Keratinocyte (primary cell): Measurements from ENCODE around the gene DTL. TPM values are rescaled to one million over a fixed set of nuclear protein-coding genes. Genes with fewer than 3 reads are reported as not detected.

Experiments used
- DNase-seq: peaks from one replicate; pipeline ENCODE4 v3.0.0-alpha.2; 2011; ENCODE audit warnings: low read depth, missing footprints, low spot score
- FAIRE-seq: peaks from 2 replicates; lab custom pipeline; 2011; peaks lifted over from hg19 to GRCh38; lab: Jason Lieb, UNC
- H2AFZ ChIP-seq: 2 replicates; pipeline ENCODE4 v1.6.0; 2012; ENCODE audit warnings: low read length, control low read depth, inconsistent platforms; ENCODE audit not compliant: control insufficient read depth
- H3K27ac ChIP-seq: 2 replicates; pipeline ENCODE4 v1.5.1; 2011; ENCODE audit warnings: low read length; ENCODE audit not compliant: control insufficient read depth, insufficient read depth
- H3K27me3 ChIP-seq: 3 replicates; pipeline ENCODE4 v1.6.0; 2011; ENCODE audit warnings: low read length; ENCODE audit not compliant: control insufficient read depth, insufficient read depth; ENCODE audit errors: extremely low read depth
- H3K36me3 ChIP-seq, 2 experiments: 2 replicates in 1 of 2; 3 replicates in 1 of 2; pipeline ENCODE4 v1.5.1; 2011; ENCODE audit warnings: low read length in 2 of 2, mild to moderate bottlenecking in 1 of 2; ENCODE audit not compliant: control insufficient read depth in 2 of 2, insufficient read depth in 2 of 2; ENCODE audit errors: extremely low read depth in 1 of 2
- H3K4me1 ChIP-seq: 3 replicates; pipeline ENCODE4 v1.5.1; 2011; ENCODE audit warnings: low read length; ENCODE audit not compliant: control insufficient read depth, insufficient read depth; ENCODE audit errors: extremely low read depth
- H3K4me2 ChIP-seq: 3 replicates; pipeline ENCODE4 v1.6.0; 2011; ENCODE audit warnings: low read depth, low read length; ENCODE audit not compliant: control insufficient read depth, insufficient read depth; ENCODE audit errors: extremely low read depth
- H3K4me3 ChIP-seq, 3 experiments: fragments of 200-600 bp in 1 of 3; sonication (generic) in 1 of 3; 2 replicates in 2 of 3; 3 replicates in 1 of 3; pipeline ENCODE4 v1.5.1; 2011 to 2016; ENCODE audit warnings: low read length in 3 of 3, mild to moderate bottlenecking in 3 of 3, control low read depth in 2 of 3, inconsistent platforms in 1 of 3, low read depth in 1 of 3, mixed read lengths in 1 of 3, mixed run types in 1 of 3, moderate library complexity in 1 of 3; ENCODE audit not compliant: control insufficient read depth in 2 of 3, insufficient read depth in 2 of 3; ENCODE audit errors: extremely low read depth in 1 of 3
- H3K79me2 ChIP-seq: 2 replicates; pipeline ENCODE4 v1.6.0; 2012; ENCODE audit warnings: low read length; ENCODE audit not compliant: control insufficient read depth, insufficient read depth
- H3K9ac ChIP-seq: 3 replicates; pipeline ENCODE4 v1.6.0; 2011; ENCODE audit warnings: low read length; ENCODE audit not compliant: control insufficient read depth, insufficient read depth; ENCODE audit errors: extremely low read depth
- H3K9me1 ChIP-seq: 3 replicates; pipeline ENCODE4 v1.6.0; 2011; ENCODE audit warnings: low read length; ENCODE audit not compliant: control insufficient read depth, insufficient read depth; ENCODE audit errors: extremely low read depth
- H3K9me3 ChIP-seq: 2 replicates; pipeline ENCODE4 v1.5.1; 2012; ENCODE audit warnings: low read depth, low read length; ENCODE audit not compliant: control insufficient read depth
- H4K20me1 ChIP-seq: 3 replicates; pipeline ENCODE4 v1.6.0; 2011; ENCODE audit warnings: low read length; ENCODE audit not compliant: control insufficient read depth, insufficient read depth; ENCODE audit errors: extremely low read depth
- CTCF ChIP-seq, 3 experiments: IDR thresholded peaks in 1 of 3; conservative IDR thresholded peaks in 1 of 3; optimal IDR thresholded peaks in 1 of 3; 2 replicates in 2 of 3; 3 replicates in 1 of 3; pipeline versions ENCODE3 to v1.5.1; 2011; ENCODE audit warnings: low read length in 3 of 3, mild to moderate bottlenecking in 3 of 3, moderate library complexity in 2 of 3, control low read depth in 1 of 3, inconsistent platforms in 1 of 3; ENCODE audit not compliant: insufficient read depth in 2 of 3; ENCODE audit errors: extremely low read depth in 1 of 3
- EZH2 ChIP-seq: IDR thresholded peaks from one replicate; pipeline ENCODE4 v1.6.1; 2012; ENCODE audit warnings: inconsistent platforms, mild to moderate bottlenecking, low read length, moderate library complexity
- dilution Hi-C: fragments of 300-500 bp; cut with MboI; formaldehyde crosslinking; loops from one replicate; pipeline ENCODE4 v1.7.0; 2020; ENCODE audit warnings: low sequenced_read_pairs; ENCODE audit not compliant: extremely low pct_ligation_motif_present
- polyA plus RNA-seq, 5 experiments: library from polyadenylated mRNA; depleted of rRNA in 3 of 5; stranded (reverse) in 3 of 5; stranded (forward) in 1 of 5; unstranded in 1 of 5; fragments of >200 nt; gene quantifications; 1 replicate in 1 of 5; 2 replicates in 3 of 5; 3 replicates in 1 of 5; pipeline versions ENCODE4 v1.2.1 to v1.2.3, GENCODE V29; 2011 to 2012; ENCODE audit warnings: missing spikeins in 2 of 5, low read depth in 1 of 5, low replicate concordance in 1 of 5

DTL gene
- polyA plus RNA-seq, 1 donor (not counting 4 experiments of a cell fraction or from before 2014, with no cell fraction given): 9.3 TPM

- Histone ChIP-seq H3K36me3 (peaks cover 0 to 4% of the 10 kb centered on the region in 2 experiments), H3K9me1 (no peaks in the 10 kb centered on the region), H3K79me2 (no peaks in the 10 kb centered on the region), H3K4me3 (no peak overlapping the region), H3K4me1 (peaks cover 5% of the 10 kb centered on the region), H4K20me1 (no peaks in the 10 kb centered on the region), H3K27ac (no peak overlapping the region), H2AFZ (no peak overlapping the region), H3K4me2 (no peak overlapping the region), H3K9me3 (no peaks in the 10 kb centered on the region), H3K9ac (no peak overlapping the region), H3K27me3 (no peaks in the 10 kb centered on the region)
- no peak for TF ChIP-seq CTCF (optimal IDR thresholded peaks at IDR 0.05 in 1 of 3, IDR thresholded peaks at IDR 0.05 in 1 of 3, conservative IDR thresholded peaks at IDR 0.05 in 1 of 3; ENCODE audit: extremely low read depth in 1 of 3, insufficient read depth in 2 of 3, low read length in 3 of 3)
- TF ChIP-seq EZH2: no peak
- FAIRE-seq (no peak), DNase-seq (no peak)
- dilution Hi-C loops: no loop called here
These were observed 37.9 kb downstream of the DTL start for GRCh38 chr1:212073490-212073889.

- dilution Hi-C loops: no loop called here
- Histone ChIP-seq H2AFZ (no peak overlapping the region), H3K36me3 (peaks cover 0 to 4% of the 10 kb centered on the region in 2 experiments), H3K9me3 (no peaks in the 10 kb centered on the region), H4K20me1 (no peaks in the 10 kb centered on the region), H3K4me2 (no peak overlapping the region), H3K9me1 (no peaks in the 10 kb centered on the region), H3K27ac (no peak overlapping the region), H3K9ac (no peak overlapping the region), H3K79me2 (no peaks in the 10 kb centered on the region), H3K27me3 (no peaks in the 10 kb centered on the region), H3K4me1 (peaks cover 5% of the 10 kb centered on the region), H3K4me3 (no peak overlapping the region)
- FAIRE-seq: peak; percentile 43
- TF ChIP-seq CTCF (optimal IDR thresholded peaks at IDR 0.05 in 1 of 3, IDR thresholded peaks at IDR 0.05 in 1 of 3, conservative IDR thresholded peaks at IDR 0.05 in 1 of 3; ENCODE audit: extremely low read depth in 1 of 3, insufficient read depth in 2 of 3, low read length in 3 of 3) (no peak), EZH2 (no peak)
- DNase-seq: no peak
These were observed 38.8 kb downstream of the DTL start for GRCh38 chr1:212074313-212074712.
